ENCODE data around the gene SLC6A11. TPM values are rescaled to one million over a fixed set of nuclear protein-coding genes. Genes with fewer than 3 reads are reported as not detected.

Gene SLC6A11
- total RNA-seq, 1 donor from 2014 or later, result 0.25 TPM

GRCh38 chr3:10935028-10935427 lies 119.0 kb downstream of the SLC6A11 start:
- H3K4me1 ChIP-seq, result peaks cover 13% of the 10 kb centered on the region
- TF ChIP-seq POLR2AphosphoS5 (IDR thresholded peaks at IDR 0.05; ENCODE audit: insufficient read depth in 1 of 2, low read depth in 1 of 2), result no peak
- TF ChIP-seq POLR2A (IDR thresholded peaks at IDR 0.05), result no peak
- TF ChIP-seq CTCF (IDR thresholded peaks at IDR 0.05), result no peak
- DNase-seq (ENCODE audit: extremely low spot score in 2 of 2), result no peak

GRCh38 chr3:10935846-10936631 lies 120.0 kb downstream of the SLC6A11 start:
- Histone ChIP-seq H3K4me3 (no peak overlapping the region), H3K36me3 (no peaks in the 10 kb centered on the region), H3K27ac (no peak overlapping the region), H3K4me1 (peaks cover 13% of the 10 kb centered on the region), H3K27me3 (no peaks in the 10 kb centered on the region), H3K9me3 (no peaks in the 10 kb centered on the region)
- no peak for TF ChIP-seq CTCF (IDR thresholded peaks at IDR 0.05)
- TF ChIP-seq POLR2A (IDR thresholded peaks at IDR 0.05), result no peak
- TF ChIP-seq POLR2AphosphoS5 (IDR thresholded peaks at IDR 0.05; ENCODE audit: insufficient read depth in 1 of 2, low read depth in 1 of 2), result no peak
- intact Hi-C loops (cut with DNase I), result no loop called here
- no peak for DNase-seq (ENCODE audit: extremely low spot score in 2 of 2)

More at GRCh38 chr3:10935028-10935427, 119.0 kb downstream of the SLC6A11 start:
- Histone ChIP-seq H3K4me3 (no peak overlapping the region), H3K9me3 (no peaks in the 10 kb centered on the region), H3K27me3 (no peaks in the 10 kb centered on the region), H3K36me3 (no peaks in the 10 kb centered on the region), H3K27ac (no peak overlapping the region)
- intact Hi-C loops (cut with DNase I), result no loop called here

GRCh38 chr3:10936686-10937085 lies 120.7 kb downstream of the SLC6A11 start:
- H3K27ac ChIP-seq, result no peak overlapping the region
- H3K36me3 ChIP-seq, result no peaks in the 10 kb centered on the region
- no peak for DNase-seq (ENCODE audit: extremely low spot score in 2 of 2)
- H3K4me3 ChIP-seq, result no peak overlapping the region
- H3K9me3 ChIP-seq, result no peaks in the 10 kb centered on the region
- no peaks in the 10 kb centered on the region for H3K27me3 ChIP-seq
- TF ChIP-seq POLR2AphosphoS5 (IDR thresholded peaks at IDR 0.05; ENCODE audit: insufficient read depth in 1 of 2, low read depth in 1 of 2), result no peak
- TF ChIP-seq CTCF (IDR thresholded peaks at IDR 0.05), result no peak
- TF ChIP-seq POLR2A (IDR thresholded peaks at IDR 0.05), result no peak
- H3K4me1 ChIP-seq, result peaks cover 13% of the 10 kb centered on the region
- intact Hi-C loops (cut with DNase I), result no loop called here

- Histone ChIP-seq H3K27me3 (no peaks in the 10 kb centered on the region), H3K36me3 (no peaks in the 10 kb centered on the region), H3K9me3 (no peaks in the 10 kb centered on the region), H3K27ac (no peak overlapping the region), H3K4me3 (no peak overlapping the region), H3K4me1 (peaks cover 13% of the 10 kb centered on the region)
- TF ChIP-seq CTCF (IDR thresholded peaks at IDR 0.05), result no peak
- TF ChIP-seq POLR2AphosphoS5 (IDR thresholded peaks at IDR 0.05; ENCODE audit: insufficient read depth in 1 of 2, low read depth in 1 of 2), result no peak
- intact Hi-C loops (cut with DNase I), result no loop called here
- DNase-seq (ENCODE audit: extremely low spot score in 2 of 2), result no peak
Measured at GRCh38 chr3:10937141-10937825, 121.3 kb downstream of the SLC6A11 start.

- H3K9me3 ChIP-seq, result no peaks in the 10 kb centered on the region
Measured at GRCh38 chr3:10939556-10939955, 123.5 kb downstream of the SLC6A11 start.

More at GRCh38 chr3:10939556-10939955, 123.5 kb downstream of the SLC6A11 start:
- Histone ChIP-seq H3K36me3 (no peaks in the 10 kb centered on the region), H3K27me3 (no peaks in the 10 kb centered on the region), H3K27ac (no peak overlapping the region), H3K4me1 (no peaks in the 10 kb centered on the region), H3K4me3 (no peak overlapping the region)
- TF ChIP-seq POLR2A (IDR thresholded peaks at IDR 0.05) (no peak), POLR2AphosphoS5 (IDR thresholded peaks at IDR 0.05; ENCODE audit: insufficient read depth in 1 of 2, low read depth in 1 of 2) (no peak), CTCF (IDR thresholded peaks at IDR 0.05) (no peak)
- no peak for DNase-seq (ENCODE audit: extremely low spot score in 2 of 2)
- intact Hi-C loops (cut with DNase I), result no loop called here
